Left lung (tissue), 10 donors: ENCODE results near the gene CHAD. TPM values are rescaled to one million over a fixed set of nuclear protein-coding genes. Genes with fewer than 3 reads are reported as not detected.

Source experiments
- ATAC-seq: fragments of 200-7000 bp; cut with Tn5 transposase; one replicate; pipeline ENCODE4 v1.9.1; 2020; ENCODE audit warnings: moderate library complexity
- DNase-seq, 4 donors: peaks; one replicate each; pipeline ENCODE4 v3.0.0-alpha.2; 2013 to 2020
- H3K27ac ChIP-seq, 2 donors: fragments of 200-600 bp; sonication (generic) in 1 of 2; one replicate each; pipeline versions ENCODE4 v1.5.0 to v1.8.0; 2020 to 2021
- H3K27me3 ChIP-seq, 2 donors: fragments of 200-600 bp; sonication (generic) in 1 of 2; one replicate each; pipeline versions ENCODE4 v1.5.0 to v1.8.0; 2020 to 2021
- H3K36me3 ChIP-seq, 2 donors: fragments of 200-600 bp; sonication (generic) in 1 of 2; one replicate each; pipeline versions ENCODE4 v1.5.0 to v1.8.0; 2020 to 2021
- H3K4me1 ChIP-seq, 2 donors: fragments of 200-600 bp; one replicate each; pipeline ENCODE4 v1.8.0; 2021
- H3K4me3 ChIP-seq, 2 donors: fragments of 200-600 bp; sonication (generic) in 1 of 2; one replicate each; pipeline versions ENCODE4 v1.5.0 to v1.8.0; 2020 to 2021; ENCODE audit warnings: mild to moderate bottlenecking in 1 of 2
- H3K9me3 ChIP-seq, 2 donors: fragments of 200-600 bp; sonication (generic) in 1 of 2; one replicate each; pipeline versions ENCODE4 v1.5.0 to v1.8.0; 2020 to 2021
- CTCF ChIP-seq, 2 donors: fragments of 200-600 bp; sonication (generic) in 1 of 2; IDR thresholded peaks; one replicate each; pipeline versions ENCODE4 v1.5.0 to v1.8.0; 2021; ENCODE audit warnings: antibody characterized with exemption in 2 of 2
- intact Hi-C, 2 donors: fragments of 100-400 bp; cut with DNase I; formaldehyde crosslinking; loops; one replicate each; pipeline versions ENCODE4 v1.11.2 to v1.14.2; 2022
- polyA plus RNA-seq, 6 donors: library from polyadenylated mRNA; unstranded; fragments of 120-200 nt; gene quantifications; one replicate each; pipeline ENCODE4 v1.2.1, GENCODE V29; 2013; ENCODE audit not compliant: insufficient read length in 6 of 6
- total RNA-seq, 2 donors: library from RNA; stranded (reverse); fragmentation: NEBNext Ultra II Directional; extraction: Animal tissue kit (Norgen Biotek cat#: 25700); gene quantifications; one replicate each; pipeline ENCODE4 v1.2.1, GENCODE V29; 2021
- donor health status: DM: no; HTN: yes; CAD: no.
- donor health status: DM: no; HTN: no; CAD: no.

The CHAD gene
- total and polyA plus RNA-seq, 8 donors = 0.17 to 9.8 (median 5.2) TPM

GRCh38 chr17:50492214-50492613, 23.5 kb upstream of the CHAD start:
- no peak overlapping the region for H3K27ac ChIP-seq
- H3K4me1 ChIP-seq = no peaks in the 10 kb centered on the region
- DNase-seq (no peak), ATAC-seq (no peak)
- peaks cover 0 to 7% of the 10 kb centered on the region in 2 donors for H3K36me3 ChIP-seq
- intact Hi-C loops = no loop called here
- TF ChIP-seq CTCF (IDR thresholded peaks at IDR 0.05) = no peak
- H3K9me3 ChIP-seq = no peaks in the 10 kb centered on the region
- no peak overlapping the region for H3K4me3 ChIP-seq
- H3K27me3 ChIP-seq = no peaks in the 10 kb centered on the region

- ATAC-seq = no peak
- H3K4me3 ChIP-seq = no peak overlapping the region
- no peak overlapping the region for H3K27ac ChIP-seq
- intact Hi-C loops = no loop called here
- H3K36me3 ChIP-seq = peaks cover 0 to 7% of the 10 kb centered on the region in 2 donors
- no peaks in the 10 kb centered on the region for H3K9me3 ChIP-seq
- DNase-seq = no peak
- H3K27me3 ChIP-seq = no peaks in the 10 kb centered on the region
- no peaks in the 10 kb centered on the region for H3K4me1 ChIP-seq
- TF ChIP-seq CTCF (IDR thresholded peaks at IDR 0.05) = no peak
Measured at GRCh38 chr17:50491505-50491904, 22.8 kb upstream of the CHAD start.

GRCh38 chr17:50488880-50489279, 20.2 kb upstream of the CHAD start:
- no peak for ATAC-seq

GRCh38 chr17:50487213-50488096, 18.8 kb upstream of the CHAD start:
- H3K27ac ChIP-seq = no peak overlapping the region
- ATAC-seq (no peak), DNase-seq (peak in 1 of 4 donors; percentile 61)
- no peaks in the 10 kb centered on the region for H3K27me3 ChIP-seq
- no peak overlapping the region for H3K4me3 ChIP-seq
- TF ChIP-seq CTCF (IDR thresholded peaks at IDR 0.05) = no peak
- H3K4me1 ChIP-seq = peaks cover 0 to 5% of the 10 kb centered on the region in 2 donors
- intact Hi-C loops = no loop called here
- no peaks in the 10 kb centered on the region for H3K9me3 ChIP-seq
- H3K36me3 ChIP-seq = peaks cover 0 to 38% of the 10 kb centered on the region in 2 donors

More at GRCh38 chr17:50488880-50489279, 20.2 kb upstream of the CHAD start:
- intact Hi-C loops = no loop called here
- H3K27me3 ChIP-seq = no peaks in the 10 kb centered on the region
- H3K9me3 ChIP-seq = no peaks in the 10 kb centered on the region
- H3K27ac ChIP-seq = no peak overlapping the region
- H3K36me3 ChIP-seq = peaks cover 0 to 30% of the 10 kb centered on the region in 2 donors
- H3K4me1 ChIP-seq = no peaks in the 10 kb centered on the region
- H3K4me3 ChIP-seq = no peak overlapping the region
- TF ChIP-seq CTCF (IDR thresholded peaks at IDR 0.05) = no peak
- DNase-seq = peak in 1 of 4 donors; percentile 2

GRCh38 chr17:50484386-50485155, 15.9 kb upstream of the CHAD start:
- Histone ChIP-seq H3K4me1 (peaks cover 3 to 33% of the 10 kb centered on the region in 2 donors), H3K36me3 (peaks cover 0 to 46% of the 10 kb centered on the region in 2 donors), H3K27ac (no peak overlapping the region), H3K4me3 (no peak overlapping the region), H3K27me3 (no peaks in the 10 kb centered on the region), H3K9me3 (no peaks in the 10 kb centered on the region)
- no peak for TF ChIP-seq CTCF (IDR thresholded peaks at IDR 0.05)
- intact Hi-C loops = no loop called here
- ATAC-seq (no peak), DNase-seq (peak in 1 of 4 donors; percentile 47)
